Raji (cell line): ENCODE measurements around the gene ENC1.

Experiments used
- POLR2A ChIP-seq: IDR thresholded peaks from 2 replicates; pipeline ENCODE4 v1.6.1; 2011; ENCODE audit warnings: low read depth, low read length, control low read depth; ENCODE audit not compliant: insufficient read depth

The ENC1 gene

GRCh38 chr5:74608736-74609601 lies 31.6 kb downstream of the ENC1 start:
- no peak for TF ChIP-seq POLR2A

DNA sequence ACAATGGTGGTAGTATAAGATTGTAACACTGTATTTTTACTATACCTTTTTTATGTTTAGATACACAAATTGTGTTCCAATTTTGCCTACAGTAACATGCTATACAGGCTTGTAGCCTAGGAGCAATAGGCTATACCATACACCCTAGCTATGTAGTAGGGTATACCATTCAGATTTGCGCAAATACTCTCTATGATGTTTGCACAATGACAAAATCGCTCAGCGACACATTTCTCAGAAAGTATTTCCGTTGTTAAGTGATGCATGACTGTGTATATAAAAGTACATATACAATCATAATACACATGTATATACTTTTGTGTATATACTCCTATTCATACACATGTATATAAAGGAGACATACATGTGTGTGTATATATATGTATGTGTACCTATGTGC lies 34.8 kb downstream of the ENC1 start:
- TF ChIP-seq POLR2A: no peak

GRCh38 chr5:74603376-74603775 lies 37.2 kb downstream of the ENC1 start:
- TF ChIP-seq POLR2A: no peak

DNA sequence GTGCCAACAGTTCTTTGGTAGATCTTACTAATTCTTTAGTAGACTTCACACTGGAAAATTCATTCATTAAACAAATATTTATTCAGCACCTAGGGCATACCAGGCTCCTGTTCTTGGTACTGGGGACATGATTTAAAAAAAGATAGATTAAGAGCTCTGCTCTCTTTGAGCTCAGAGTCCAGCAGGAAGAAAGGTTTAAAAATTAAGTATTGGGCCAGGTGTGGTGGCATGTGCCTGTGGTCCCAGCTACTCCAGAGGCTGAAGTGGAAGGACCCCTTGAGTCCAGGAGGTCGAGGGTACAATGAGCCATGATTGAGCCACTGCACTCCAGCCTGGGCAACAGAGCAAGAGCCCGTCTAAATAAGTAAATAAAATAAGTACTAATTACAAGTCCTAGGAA lies 41.4 kb downstream of the ENC1 start:
- no peak for TF ChIP-seq POLR2A

DNA sequence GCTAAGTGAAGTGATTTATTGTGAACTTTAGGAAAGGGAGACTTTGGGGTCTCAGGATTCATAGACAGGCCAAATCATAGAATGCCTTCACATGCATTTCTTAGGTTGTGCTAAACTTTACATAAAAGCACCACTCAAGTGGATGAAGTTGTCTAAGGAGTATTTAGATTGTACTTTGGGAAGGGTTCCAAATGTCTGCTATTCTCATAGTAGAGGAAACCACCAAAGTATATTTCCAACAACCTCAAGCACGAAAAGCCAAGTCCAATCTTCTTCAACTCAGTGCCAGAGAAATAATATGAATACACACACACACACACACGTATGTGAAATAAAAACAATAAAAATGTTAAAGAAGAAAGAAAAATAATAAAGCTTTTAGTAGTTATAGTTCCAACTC lies 41.8 kb downstream of the ENC1 start:
- no peak for TF ChIP-seq POLR2A

- no peak for TF ChIP-seq POLR2A
Measured at GRCh38 chr5:74596927-74597326, 43.6 kb downstream of the ENC1 start.

- no peak for TF ChIP-seq POLR2A
Measured at GRCh38 chr5:74595143-74595925, 45.2 kb downstream of the ENC1 start.

DNA sequence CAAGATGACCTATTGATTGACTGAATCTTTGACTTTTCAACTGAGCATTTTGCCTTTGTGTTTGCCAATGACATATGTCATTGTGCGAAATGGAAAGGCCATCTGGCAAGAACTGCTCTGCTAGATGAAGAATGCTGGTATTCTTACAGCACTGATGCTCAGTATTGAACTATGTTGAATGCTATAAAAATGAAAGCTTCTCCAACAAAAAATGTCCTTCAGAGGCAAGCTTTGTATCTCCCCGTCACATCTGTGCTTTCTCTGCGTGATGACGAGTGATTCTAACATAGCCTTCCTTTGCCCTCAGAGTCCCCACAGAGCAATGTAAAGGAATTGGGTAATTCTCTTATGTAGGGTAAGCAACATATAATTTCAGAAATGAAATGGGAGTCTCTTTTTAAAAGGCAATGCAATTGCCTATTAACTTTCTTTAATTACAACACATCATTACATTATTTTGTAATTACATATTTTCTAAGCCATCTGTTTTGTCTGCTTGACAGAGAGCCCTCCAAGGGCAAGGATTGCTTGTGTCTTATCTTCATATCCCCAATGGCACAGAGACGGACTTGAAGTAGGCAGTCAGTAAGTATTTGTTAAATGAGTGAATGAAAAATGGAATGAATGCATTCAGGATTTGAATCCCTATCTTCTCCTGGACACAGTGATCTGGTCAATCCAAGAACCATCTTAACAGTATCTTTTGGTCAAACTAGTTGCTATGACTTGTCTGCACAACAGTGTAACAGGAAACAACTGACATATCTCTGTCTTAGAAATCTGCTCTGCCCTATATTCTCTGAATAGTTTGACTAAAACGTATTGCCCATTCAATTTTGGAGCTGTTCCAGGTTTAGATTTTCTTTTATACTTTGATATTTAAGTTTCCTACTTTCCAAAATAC lies 46.1 kb downstream of the ENC1 start:
- no peak for TF ChIP-seq POLR2A

DNA sequence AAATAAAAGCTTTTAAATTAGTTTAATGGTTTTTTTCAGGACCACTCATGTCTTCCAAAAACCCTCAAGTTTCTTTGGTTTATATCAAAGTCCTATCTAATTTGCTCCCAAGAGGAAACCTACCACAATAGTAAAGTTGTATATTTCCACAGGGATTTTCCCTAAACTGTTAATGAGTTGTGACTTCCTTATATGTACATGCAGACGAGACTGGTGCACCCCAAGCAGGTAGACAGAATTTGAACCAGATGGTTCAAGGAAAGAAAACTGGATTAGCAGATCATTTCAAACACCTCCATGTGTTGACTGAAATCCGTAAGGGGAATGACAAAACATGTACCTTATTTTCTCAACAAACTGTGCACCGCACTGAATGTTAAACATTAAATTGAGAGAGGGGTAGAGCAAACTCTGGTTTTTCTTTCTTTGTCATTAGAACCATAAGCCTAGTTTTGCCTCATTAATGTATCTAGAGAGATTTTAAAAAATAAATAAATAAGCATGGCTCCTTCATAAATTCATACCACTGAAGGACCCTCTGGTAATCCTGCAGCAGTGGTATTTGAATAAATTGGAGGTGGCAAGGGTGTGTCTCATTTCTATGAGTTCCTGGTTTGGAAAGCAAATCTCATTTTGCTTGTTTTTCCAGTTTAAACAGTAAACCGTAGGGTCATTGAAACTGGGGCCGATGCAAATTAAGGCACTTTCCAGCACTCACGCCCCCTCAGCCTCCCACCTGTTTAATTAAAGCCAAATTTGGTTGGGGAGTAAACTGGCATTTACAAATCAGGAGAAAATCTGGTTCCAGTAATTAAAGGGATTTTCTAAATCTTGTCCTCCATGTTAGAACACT lies 51.1 kb downstream of the ENC1 start:
- TF ChIP-seq POLR2A: no peak

DNA sequence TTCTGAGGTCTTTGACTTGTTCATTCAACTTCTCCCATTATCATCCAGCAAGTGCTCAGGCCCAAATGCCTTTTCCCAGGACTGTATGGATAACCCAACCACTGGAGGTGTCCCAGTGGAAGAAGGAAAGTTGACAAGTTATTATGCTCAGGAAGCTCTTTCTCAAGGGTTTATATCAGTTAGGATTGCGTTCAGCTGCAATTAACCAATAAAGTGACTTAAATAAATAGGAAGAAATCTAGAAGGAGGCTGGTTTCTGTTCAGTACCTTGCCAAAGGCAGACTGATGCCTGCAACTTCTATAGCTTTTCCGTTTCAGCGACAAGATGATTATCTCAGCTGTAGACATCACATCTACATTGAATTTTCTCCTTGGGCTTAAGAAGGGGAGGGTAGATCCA lies 52.1 kb downstream of the ENC1 start:
- TF ChIP-seq POLR2A: no peak

GRCh38 chr5:74587890-74588289 lies 52.6 kb downstream of the ENC1 start:
- no peak for TF ChIP-seq POLR2A

- TF ChIP-seq POLR2A: no peak
Measured at GRCh38 chr5:74587300-74587699, 53.2 kb downstream of the ENC1 start.

DNA sequence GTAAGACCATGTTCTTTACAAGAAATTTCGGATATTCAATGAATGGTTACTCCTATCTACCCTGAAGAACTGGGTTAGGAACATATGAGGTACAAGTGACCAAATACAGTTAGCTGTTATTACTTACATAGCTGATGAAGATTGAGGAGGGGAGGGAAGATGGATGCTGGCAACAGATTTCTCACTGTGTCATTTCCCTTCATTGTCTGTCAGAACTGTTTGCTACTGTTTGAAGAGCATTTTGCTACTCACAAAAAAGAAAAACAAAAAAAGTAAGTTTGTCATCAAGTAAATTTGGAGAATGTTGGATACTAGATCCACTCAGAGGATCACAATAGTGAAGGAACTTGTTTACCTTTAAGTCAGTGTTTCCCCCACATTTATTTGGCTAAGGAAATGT lies 53.7 kb downstream of the ENC1 start:
- TF ChIP-seq POLR2A: no peak

GRCh38 chr5:74582853-74583252 lies 57.7 kb downstream of the ENC1 start:
- no peak for TF ChIP-seq POLR2A
